ENCODE results near the gene GRK4.
"Not testable (repeated sequence)": the region's sequence is repeated elsewhere in the genome, so short reads cannot be mapped to it uniquely, and the experiment has no call there.

The GRK4 gene

DNA sequence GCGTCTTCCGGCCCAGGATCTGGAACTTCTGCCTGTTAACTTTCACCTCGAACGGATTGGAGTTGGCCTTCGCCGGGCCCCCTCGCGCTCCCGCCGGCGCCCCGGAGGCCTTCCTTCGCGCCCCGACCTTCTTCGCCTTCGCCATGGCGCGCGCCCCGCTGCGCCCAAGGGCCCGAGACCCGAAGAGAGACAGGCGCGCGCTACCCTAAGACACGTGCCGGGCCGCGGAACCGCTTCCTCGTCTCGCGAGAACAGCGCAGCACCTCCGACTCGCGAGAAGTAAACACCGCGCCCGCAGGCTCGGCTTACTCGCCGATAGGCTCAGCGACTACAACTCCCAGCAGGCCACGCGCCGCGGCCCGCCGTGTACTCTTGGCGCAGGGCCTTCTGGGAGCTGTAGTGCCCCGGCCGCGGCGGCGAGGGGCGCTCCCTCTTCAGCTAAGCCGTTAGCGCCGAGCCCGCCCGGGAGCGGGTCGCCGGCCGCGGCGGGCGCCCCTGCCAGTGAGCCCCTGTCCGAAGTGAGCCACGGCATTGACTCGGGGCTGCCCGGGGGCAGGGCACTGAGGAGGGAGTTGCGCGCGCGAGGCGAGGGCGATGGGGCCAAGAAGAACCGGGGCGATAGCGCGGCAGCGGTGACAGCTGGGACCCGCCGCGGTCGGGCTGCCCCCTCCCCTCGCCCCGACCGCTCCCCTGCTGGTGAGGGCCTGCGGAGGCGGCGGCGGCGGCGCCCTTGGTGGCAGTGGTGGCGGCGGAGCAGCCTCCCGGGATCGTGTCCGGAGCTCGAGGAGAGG is at the start of gene GRK4, which contains the start of gene NOP14:
GRK4 (plus strand) TSS at position 397 of the 791 bp plus-strand sequence. CDS start 500 bp downstream, outside the sequence.
NOP14 (minus strand) TSS at position 232 of the 791 bp plus-strand sequence; CDS start at position 145, 87 bp downstream.
- ATAC-seq (peak; percentile 90), DNase-seq (peak; percentile 96 to 98)
- Mint-ChIP-seq H3K4me3 (peak within 1 kb of the TSS; percentile 86 to 88), H3K27ac (peak within 1 kb of the TSS; percentile 96 to 97), H3K27me3 (no peaks in the 10 kb centered on the region), H3K4me1 (peaks cover 51% of the 10 kb centered on the region), H3K9me3 (no peaks in the 10 kb centered on the region)

DNA sequence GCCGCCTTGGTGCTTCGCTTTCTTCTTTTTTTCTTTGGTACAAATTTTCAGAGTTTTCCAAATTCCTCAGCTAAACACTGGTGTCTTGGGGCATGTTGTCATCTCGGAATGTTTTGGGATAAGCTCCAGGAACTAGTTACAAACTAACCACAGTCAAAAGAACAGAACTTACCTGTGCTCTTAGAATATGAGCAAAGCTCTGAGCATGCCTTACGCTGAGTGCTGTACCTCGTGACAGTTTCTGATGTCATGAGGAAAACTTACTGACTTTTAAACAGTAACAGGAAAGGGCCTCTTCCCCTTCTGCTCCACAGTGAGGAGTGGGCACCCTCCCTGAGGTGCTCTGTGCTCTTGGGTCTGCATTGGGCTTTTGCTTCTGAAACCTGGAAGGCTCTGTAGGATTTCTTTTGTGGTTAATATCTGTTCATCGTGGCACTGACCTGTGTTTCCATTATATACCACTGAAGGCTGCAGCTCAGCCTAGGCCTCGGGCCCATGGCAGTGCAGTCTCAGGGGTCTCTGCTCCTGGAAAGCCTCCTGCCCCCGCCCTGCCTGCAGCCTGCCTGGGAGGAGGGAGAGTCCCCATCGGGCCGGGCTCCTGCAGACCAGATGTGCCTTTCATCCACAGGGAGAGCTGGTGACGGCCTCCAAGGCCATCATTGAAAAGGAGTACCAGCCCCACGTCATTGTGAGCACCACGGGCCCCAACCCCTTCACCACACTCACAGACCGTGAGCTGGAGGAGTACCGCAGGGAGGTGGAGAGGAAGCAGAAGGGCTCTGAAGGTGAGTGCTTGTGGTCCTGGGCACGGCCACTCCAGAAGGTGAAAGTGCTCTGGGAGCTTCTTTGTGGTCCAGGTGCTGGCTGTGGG is 48.9 kb upstream of the GRK4 start:
- Mint-ChIP-seq H3K27me3 (no peaks in the 10 kb centered on the region), H3K27ac (peak overlapping the region; percentile 67 to 92), H3K4me1 (peaks cover 34% of the 10 kb centered on the region), H3K4me3 (no peak overlapping the region), H3K9me3 (peaks cover under 1 to 3% of the 10 kb centered on the region in 2 donors)
- DNase-seq (peak; percentile 32 to 62), ATAC-seq (peak; percentile 96)

GRCh38 chr4:2915789-2916188 is 47.6 kb upstream of the GRK4 start:
- Mint-ChIP-seq H3K27me3 (no peaks in the 10 kb centered on the region), H3K4me3 (no peak overlapping the region), H3K27ac (no peak overlapping the region), H3K9me3 (peaks cover 7 to 9% of the 10 kb centered on the region in 2 donors), H3K4me1 (peaks cover 47% of the 10 kb centered on the region)
- no peak for DNase-seq
- ATAC-seq = no peak

GRCh38 chr4:2916696-2917095 is 46.7 kb upstream of the GRK4 start:
- DNase-seq, H3K9me3 Mint-ChIP-seq, ATAC-seq, H3K27me3 Mint-ChIP-seq, H3K4me3 Mint-ChIP-seq, H3K27ac Mint-ChIP-seq: not testable (repeated sequence)
- H3K4me1 Mint-ChIP-seq = peaks cover 56% of the 10 kb centered on the region

DNA sequence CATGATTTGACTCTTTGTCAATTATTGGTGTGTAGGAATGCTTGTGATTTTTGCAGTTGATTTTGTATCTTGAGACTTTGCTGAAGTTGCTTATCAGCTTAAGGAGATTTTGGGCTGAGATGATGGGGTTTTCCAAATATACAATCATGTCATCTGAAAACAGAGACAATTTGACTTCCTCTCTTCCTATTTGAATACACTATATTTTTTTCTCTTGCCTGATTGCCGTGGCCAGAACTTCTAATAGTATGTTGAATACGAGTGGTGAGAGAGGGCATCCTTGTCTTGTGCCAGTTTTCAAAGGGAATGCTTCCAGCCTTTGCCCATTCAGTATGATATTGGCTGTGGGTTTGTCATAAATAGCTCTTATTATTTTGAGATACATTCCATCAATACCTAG is 45.1 kb upstream of the GRK4 start:
- H3K27me3 Mint-ChIP-seq, DNase-seq, ATAC-seq, H3K4me3 Mint-ChIP-seq, H3K27ac Mint-ChIP-seq, H3K9me3 Mint-ChIP-seq: not testable (repeated sequence)
- peaks cover 72% of the 10 kb centered on the region for H3K4me1 Mint-ChIP-seq

- not testable (repeated sequence) for H3K27me3 Mint-ChIP-seq, H3K4me3 Mint-ChIP-seq, ATAC-seq, H3K27ac Mint-ChIP-seq, DNase-seq, H3K9me3 Mint-ChIP-seq
- peaks cover 73% of the 10 kb centered on the region for H3K4me1 Mint-ChIP-seq
Observed at GRCh38 chr4:2918714-2919113, 44.7 kb upstream of the GRK4 start.

DNA sequence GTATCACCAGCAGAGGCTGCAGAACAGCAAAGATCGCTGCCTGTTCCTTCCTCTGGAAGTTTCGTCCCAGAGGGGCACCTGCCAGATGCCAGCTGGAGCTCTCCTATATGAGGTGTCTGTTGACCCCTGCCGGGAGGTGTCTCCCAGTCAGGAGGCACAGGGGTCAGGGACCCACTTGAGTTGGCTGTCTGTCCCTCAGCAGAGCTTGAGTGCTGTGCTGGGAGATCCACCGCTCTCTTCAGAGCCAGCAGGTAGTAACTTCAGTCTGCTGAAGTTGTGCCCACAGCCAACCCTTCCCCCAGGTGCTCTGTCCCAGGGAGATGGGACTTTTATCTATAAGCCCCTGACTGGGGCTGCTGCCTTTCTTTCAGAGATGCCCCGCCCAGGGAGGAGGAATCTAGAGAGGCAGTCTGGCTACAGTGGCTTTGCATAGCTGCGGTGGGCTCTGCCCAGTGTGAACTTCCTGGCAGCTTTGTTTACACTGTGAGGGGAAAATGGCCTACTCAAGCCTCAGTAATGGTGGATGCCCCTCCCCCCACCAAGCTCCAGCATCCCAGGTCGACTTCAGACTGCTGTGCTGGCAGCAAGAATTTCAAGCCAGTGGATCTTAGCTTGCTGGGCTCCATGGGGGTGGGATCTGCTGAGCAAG is 40.8 kb upstream of the GRK4 start:
- Mint-ChIP-seq H3K4me3 (peak overlapping the region; percentile 13 to 39), H3K27ac (peak overlapping the region; percentile 63 to 80), H3K4me1 (peaks cover 55% of the 10 kb centered on the region)
- H3K27me3 Mint-ChIP-seq, H3K9me3 Mint-ChIP-seq: not testable (repeated sequence)
- peak in 1 of 2 donors; percentile 59 for DNase-seq
- peak; percentile 59 for ATAC-seq

DNA sequence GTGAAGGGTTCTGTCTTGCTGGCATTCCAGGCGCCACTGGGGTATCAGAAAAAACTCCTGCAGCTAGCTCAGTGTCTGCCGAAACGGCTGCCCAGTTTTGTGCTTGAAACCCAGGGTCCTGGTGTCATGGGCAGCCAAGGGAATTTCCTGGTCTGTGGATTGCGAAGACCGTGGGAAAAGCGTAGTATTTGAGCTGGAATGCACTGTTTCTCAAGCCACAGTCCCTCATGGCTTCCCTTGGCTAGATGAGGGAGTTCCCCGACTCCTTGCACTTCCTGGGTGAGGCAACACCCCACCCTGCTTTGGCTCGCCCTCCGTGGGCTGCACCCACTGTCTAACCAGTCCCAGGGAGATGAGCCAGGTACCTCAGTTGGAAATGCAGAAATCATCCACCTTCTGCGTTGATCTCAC is 40.2 kb upstream of the GRK4 start:
- DNase-seq = no peak
- no peaks in the 10 kb centered on the region for H3K27me3 Mint-ChIP-seq
- ATAC-seq = no peak
- peak overlapping the region; percentile 68 to 94 for H3K27ac Mint-ChIP-seq
- peaks cover 7 to 9% of the 10 kb centered on the region in 2 donors for H3K9me3 Mint-ChIP-seq
- peak overlapping the region in 1 of 2 donors; percentile 42 for H3K4me3 Mint-ChIP-seq
- H3K4me1 Mint-ChIP-seq = peaks cover 49% of the 10 kb centered on the region

DNA sequence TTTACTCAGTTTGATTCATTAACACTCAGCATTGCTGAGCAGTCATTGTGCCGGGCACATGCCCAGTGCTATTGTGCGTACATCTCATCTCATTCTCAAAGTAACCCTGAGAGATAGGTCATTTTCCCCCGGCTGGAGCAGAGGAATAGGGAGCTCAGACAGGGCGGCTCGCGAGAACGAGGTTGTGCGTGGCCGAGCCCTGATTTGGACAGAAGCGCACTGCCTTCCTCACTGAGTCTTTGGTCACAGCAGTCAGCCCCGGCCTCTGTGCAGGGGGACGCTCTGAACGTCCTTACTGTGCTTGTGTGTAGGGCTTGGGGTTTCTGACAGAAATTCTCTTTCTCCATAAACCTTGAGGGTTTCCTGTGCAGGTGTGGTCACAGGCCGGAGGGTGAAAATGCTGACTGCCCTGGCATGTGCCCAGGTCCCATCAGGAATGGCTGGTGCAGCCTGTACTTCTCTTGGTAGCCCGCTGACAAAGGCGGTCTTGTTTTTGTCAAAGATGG is 39.6 kb upstream of the GRK4 start:
- Mint-ChIP-seq H3K4me1 (peaks cover 46% of the 10 kb centered on the region), H3K9me3 (peaks cover 7 to 9% of the 10 kb centered on the region in 2 donors), H3K27me3 (no peaks in the 10 kb centered on the region), H3K4me3 (peak overlapping the region in 1 of 2 donors; percentile 42), H3K27ac (peak overlapping the region; percentile 68 to 94)
- ATAC-seq (no peak), DNase-seq (no peak)

DNA sequence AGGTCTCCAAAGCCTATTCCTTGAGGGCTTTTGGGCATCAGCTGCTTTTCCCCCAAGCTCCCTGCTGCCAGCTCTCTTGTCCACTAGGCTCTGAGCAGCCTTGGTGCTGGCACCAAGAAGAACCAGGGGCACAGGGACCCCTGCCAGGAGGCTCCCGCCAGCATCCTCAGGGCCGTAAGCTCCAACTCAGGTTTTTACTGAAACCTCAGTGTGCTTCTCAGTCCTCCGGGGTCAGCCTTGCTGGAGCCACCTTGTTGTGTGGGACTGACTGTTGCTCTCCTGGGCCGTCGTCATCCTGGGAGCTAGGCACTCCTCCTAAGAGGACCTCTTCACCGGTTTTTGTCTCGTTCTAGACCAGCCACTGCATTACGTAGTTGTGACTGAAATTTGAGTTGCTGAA is 39.1 kb upstream of the GRK4 start:
- Mint-ChIP-seq H3K9me3 (peaks cover 7 to 8% of the 10 kb centered on the region in 2 donors), H3K4me1 (peaks cover 46% of the 10 kb centered on the region), H3K4me3 (no peak overlapping the region), H3K27me3 (no peaks in the 10 kb centered on the region), H3K27ac (peak overlapping the region in 1 of 2 donors; percentile 91)
- ATAC-seq = no peak
- no peak for DNase-seq

GRCh38 chr4:2924765-2925301 is 38.5 kb upstream of the GRK4 start:
- peaks cover 3 to 4% of the 10 kb centered on the region in 2 donors for H3K9me3 Mint-ChIP-seq
- ATAC-seq = no peak
- H3K4me1 Mint-ChIP-seq = peaks cover 41% of the 10 kb centered on the region
- H3K27ac Mint-ChIP-seq = peak overlapping the region; percentile 23 to 91
- H3K4me3 Mint-ChIP-seq = no peak overlapping the region
- no peaks in the 10 kb centered on the region for H3K27me3 Mint-ChIP-seq
- DNase-seq = no peak

GRCh38 chr4:2925496-2925895 is 37.9 kb upstream of the GRK4 start:
- no peak for DNase-seq
- ATAC-seq = no peak
- Mint-ChIP-seq H3K4me3 (no peak overlapping the region), H3K27me3 (no peaks in the 10 kb centered on the region), H3K27ac (no peak overlapping the region), H3K9me3 (no peaks in the 10 kb centered on the region), H3K4me1 (peaks cover 38% of the 10 kb centered on the region)

- ATAC-seq (no peak), DNase-seq (no peak)
- Mint-ChIP-seq H3K4me1 (peaks cover 38% of the 10 kb centered on the region), H3K27me3 (no peaks in the 10 kb centered on the region), H3K4me3 (no peak overlapping the region), H3K9me3 (no peaks in the 10 kb centered on the region), H3K27ac (peak overlapping the region; percentile 11 to 76)
Observed at GRCh38 chr4:2925931-2926860, 37.2 kb upstream of the GRK4 start.
